GM19023 (cell line): ENCODE measurements around the gene ABLIM1.

ENCODE experiments used
- ATAC-seq: cut with Tn5 transposase; IDR thresholded peaks from one replicate; pipeline ENCODE4 v1.9.1; 2021; ENCODE audit warnings: mild to moderate bottlenecking, moderate library complexity; ENCODE audit not compliant: unreplicated experiment

ABLIM1 gene

DNA sequence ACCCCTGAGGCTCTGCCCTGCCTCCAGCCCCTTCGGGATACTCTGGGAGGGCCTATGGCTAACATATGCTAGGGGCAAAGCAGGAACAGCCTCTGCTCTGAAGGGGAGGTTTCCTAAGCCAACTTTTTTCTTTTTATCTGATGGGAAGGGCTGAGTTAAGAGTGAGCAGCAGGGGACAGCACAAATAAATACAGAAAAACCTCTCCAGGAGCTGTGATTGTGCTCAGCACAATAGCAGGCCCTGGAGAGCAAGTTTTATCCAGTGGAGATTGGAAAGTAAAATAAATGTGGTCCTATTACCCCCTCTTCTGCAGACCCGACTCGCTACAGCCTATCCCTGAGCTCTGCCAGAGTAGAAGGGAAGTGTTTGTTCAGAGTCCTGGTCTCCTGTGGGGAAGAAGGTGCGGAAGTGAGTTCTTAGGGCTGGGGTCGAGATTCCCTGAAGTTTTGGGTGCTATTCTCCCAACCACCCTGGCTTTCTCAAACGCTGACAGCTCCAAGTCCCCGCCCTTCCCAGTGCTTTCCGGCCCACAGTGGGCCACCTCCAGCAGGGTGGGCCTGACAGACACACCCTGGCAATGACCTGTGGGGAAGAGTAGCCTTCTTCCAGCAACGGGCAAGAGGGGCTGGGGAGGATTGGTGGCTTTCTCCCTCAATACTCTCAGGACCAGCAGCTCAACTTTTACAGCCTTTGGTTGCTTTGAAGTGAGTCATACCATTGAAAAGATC is 230.8 kb downstream of the ABLIM1 start:
- ATAC-seq = no peak

DNA sequence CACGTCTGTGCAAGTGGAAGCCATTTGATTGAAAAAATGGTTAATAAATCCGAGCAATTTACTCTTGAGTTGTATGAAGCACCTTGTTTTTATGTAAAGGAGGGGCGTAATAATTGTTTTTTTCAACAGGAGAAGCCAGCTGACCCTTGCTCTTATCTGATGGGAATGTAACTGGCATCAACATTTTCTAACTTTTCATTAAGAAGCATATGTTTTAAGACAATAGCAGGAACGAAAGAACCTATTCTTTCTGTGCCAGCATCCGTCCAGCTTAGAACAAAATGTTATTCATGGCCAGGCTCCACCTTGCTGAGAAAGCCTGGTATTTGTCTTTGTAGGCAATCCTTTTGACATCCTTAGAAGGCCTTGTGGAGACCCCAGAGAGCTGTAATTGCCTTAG is 231.6 kb downstream of the ABLIM1 start:
- no peak for ATAC-seq

DNA sequence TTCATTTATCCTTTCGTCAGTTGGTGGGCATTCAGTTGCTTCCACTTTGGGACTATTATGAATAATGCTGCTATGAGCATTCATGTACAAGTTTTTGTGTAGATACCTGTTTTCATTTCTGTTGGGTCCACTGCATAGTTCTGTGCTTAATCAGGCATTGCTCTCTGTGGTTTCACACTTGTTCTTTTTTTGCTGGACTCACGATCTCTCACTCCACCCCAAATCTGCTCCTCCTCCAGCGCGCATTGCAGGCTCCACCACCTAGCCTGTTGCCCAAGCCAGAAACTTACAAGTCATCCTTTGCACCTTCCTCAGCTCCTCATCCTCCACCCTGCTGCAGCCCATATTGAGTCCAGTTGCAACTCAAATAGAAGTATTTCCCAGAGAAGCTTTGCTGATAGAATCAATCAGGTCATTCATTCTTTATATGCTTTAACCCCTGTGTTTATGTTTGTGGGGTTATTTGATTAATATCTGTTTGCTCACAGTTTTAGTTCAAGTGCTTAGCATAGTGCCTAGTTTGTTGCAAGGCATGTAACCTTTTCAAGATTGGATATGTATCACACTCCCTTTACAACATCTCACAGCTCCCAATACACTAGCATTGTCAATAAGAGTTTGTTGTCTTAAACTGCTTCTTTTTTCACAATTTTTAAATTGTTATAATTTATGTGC is 237.1 kb downstream of the ABLIM1 start:
- no peak for ATAC-seq

DNA sequence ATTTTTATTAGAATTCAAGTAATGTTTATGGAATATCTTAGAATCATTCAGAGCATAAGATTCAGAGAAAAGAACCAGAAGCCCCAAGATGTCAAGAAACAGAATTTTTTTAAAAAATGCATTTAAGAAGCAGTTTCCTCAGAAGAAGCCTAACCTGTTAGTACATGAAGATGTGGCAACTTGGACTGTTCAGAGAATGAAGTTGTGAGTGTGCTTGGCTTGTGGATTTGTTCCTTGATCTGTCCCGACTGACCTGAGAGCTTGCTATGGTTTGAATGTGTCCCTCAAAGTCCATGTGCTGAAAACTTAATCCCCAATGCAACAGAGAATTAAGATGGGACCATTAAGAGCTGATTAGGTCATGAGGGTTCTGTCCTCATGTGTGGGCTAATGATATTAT is 240.0 kb downstream of the ABLIM1 start:
- no peak for ATAC-seq

DNA sequence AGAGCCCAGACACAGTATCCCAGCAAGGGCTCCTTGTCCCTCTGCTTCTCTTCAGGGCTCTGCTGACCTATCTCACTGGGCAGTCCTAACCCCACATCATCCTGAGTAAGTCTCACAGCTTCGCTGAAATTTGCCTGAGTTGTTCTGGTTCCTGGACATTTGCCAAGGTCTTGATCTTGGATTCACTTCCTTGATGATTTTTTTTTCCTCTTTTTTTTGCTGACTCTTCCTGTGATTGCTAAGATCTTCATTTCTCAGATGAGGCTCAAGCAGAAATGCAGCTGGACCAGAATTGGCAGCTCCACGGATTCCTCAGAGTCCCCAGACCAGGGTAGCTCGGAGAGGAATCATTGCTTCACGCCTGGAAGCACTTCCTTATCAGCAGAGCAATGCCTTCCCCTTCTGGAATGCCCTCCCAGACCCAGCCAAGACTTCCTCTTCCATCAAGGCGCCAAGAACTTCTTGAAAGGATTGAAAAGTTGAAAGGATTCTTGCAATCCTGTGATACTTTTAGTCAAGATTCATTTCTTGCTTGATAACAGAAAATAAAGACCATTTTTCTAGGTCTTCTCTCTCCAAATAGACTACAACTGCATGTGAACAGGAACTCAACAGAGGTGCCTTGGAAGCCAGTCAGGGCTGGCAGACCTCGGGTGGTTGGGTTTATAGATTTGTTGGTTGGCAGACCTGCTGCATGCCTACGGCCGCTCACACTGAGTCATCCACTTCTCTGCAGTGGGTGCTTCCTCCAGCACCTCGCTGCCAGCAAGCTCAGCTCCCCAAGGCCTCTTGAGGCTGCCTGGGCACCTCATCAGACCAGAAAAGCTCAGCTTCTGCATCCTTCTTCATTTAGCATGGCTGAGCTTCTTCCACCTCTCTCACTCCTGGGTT is 244.9 kb downstream of the ABLIM1 start:
- no peak for ATAC-seq

DNA sequence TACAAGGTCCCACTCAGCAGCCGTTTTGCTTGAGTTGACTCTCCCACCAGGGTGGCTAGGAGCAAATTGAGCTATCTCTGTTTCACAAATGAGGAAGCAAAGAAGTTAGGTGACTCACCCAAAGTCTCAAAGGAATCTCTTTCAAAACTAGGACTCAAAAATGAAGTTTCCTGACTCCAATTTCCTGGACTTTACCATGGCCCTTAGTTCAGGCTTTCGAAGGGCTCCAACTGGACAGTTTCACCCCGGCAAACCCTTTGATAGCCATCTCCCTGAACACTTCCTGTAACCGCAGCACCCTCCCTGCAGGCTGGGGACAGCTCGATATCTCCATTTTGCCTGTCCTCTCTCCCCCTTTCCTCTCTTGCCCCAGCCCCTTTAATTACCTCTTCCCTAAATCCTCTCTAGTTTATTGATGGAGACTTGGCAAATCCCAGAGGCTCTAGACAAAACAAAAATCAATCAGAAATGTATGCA is 249.1 kb downstream of the ABLIM1 start:
- ATAC-seq = no peak

DNA sequence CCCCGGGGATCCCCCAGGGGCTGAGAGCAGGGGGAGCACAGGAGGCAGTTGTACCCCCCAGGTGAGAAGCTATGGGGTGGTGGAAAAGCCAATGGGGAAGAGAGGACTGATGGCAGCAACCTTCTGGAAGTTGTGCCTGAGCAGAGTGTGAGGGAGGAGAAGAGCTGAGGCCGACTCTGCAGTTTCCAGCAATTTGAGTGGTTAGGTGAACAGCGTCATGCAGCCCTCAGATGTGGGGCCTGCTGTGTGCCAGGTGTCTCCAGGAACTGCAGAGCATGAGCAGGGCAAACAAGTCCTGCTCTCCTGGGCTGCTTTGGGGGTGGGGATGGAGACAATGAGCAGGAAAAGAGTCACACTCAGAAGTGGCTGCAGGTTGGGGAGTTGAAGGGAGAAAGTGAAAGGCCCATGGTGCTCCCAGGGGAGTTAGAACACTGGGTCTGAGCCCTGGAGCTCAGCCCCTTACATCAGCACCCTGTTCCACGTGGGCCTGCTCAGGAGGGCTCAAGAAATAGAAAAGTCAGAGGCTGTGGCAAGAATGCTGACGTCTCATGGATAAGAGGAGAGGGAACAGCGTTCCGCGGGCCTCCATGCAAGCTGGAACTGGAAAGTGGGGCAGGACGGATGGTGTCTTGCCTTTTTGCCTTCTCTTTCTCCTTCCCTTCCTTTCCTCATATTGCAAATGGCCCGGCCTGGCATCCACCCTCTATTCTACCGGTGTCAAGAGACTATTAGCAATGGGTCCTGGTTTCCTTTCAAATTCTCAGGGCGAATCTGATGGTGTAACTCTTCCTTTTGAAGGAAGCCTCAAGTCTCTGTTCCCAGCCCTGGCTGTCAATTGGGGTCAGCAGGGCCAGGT is 249.7 kb downstream of the ABLIM1 start:
- no peak for ATAC-seq

DNA sequence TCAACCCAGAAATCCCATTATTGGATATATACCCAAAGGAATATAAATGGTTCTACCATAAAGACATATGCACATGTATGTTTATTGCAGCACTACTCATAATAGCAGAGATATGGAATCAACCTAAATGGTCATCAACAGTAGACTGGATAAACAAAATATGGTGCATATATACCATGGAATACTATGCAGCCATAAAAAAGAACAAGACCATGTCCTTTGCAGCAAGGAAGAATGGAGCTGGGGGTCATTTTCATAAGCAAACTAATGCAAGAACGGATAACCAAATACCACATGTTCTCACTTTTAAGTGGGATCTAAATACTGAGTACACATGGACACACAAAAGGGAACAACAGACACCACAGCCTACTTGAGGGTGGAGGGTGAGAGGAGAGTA is 251.6 kb downstream of the ABLIM1 start:
- no peak for ATAC-seq

DNA sequence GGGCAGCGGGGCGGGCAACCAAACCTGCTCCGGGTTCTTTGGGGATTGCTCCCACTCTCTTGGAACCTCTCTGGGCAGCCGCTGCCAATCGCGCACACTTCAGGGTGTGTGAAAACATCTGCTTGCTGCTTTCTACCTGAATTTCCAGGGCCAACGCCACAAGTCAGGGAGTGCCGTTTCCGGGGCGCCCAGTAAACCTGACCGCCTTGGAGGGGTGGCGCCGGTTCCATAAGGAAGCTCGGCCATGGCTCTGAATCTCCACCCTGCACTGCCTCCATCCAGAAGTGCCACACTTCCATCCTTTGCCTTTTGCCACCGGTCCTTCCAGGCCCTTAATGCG is 253.1 kb downstream of the ABLIM1 start:
- ATAC-seq = no peak

DNA sequence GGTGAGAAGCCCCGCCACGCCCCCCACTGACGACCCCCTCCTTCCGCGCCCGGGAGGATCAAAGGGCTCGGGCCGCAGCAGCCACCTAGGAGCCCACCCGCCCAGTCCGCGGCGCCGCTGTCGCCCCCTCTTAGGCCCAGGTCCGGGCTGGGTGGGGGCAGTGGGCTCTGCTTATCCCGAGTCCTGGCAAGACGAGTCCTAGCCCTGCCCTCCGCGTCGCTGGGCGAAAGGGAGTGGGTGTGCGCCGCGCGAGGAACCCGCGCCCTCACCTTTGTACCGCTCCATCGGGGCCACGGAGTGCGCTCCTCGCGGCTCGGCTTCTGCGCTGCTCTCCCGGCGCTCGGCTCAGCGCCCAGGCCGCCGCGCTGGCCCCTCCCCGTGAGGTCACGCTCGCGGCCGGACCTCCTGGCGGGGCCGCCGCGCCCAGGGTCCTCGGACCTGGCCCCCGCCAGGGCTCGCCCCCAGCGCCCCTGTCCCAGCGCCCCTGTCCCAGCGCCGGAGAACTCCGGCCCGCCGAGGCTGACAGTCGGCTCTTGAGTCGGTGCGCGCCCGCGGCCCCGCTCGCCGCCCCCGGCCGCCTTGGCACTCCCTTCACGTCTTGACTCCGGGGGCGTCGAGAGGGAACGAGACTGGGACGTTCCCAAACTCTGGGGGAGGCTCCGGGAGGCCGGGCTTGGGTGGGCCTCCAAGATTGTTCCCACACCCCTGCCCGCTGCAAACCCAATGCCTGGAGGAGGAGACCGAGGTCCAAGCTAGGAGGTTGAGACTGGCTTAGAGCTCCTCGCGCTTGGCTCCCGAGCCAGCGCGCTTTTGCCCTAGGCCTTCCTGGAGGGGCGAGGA is 253.7 kb downstream of the ABLIM1 start, which contains the start of gene AFAP1L2:
TSS of gene AFAP1L2 (minus strand) at position 332 of the 840 bp plus-strand sequence. CDS start at position 285, 47 bp downstream.
- ATAC-seq = no peak

DNA sequence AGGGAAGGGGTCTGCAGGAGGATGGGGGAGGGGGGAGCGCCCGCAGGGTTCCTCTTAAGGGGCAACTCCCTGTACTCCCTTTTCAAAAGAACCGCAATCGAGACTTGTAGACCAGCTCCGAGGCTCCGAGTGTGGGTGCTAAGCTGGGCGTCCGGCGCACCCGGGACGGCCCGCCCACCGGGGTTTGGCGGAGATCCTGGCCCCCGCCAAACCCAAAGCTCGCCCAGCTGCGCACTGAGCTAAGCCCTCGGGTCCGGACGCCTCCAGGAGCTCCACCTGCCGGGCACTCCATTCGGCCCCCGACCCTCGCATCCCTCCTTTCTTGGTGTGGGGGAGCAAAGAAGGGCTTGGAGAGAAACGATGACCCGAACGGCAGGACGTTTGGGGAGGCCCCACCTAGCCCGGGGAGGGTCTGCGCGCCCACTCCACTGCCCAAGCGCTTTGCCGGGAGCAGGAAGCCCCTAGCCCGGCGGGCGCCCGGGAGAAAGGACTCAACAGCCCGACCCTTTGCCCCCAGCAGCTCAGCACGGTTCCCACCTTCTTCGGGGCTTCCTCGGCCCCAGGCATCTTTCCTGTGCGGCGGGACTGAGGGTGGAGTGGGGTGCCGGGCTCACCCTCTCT is 254.4 kb downstream of the ABLIM1 start:
- no peak for ATAC-seq

DNA sequence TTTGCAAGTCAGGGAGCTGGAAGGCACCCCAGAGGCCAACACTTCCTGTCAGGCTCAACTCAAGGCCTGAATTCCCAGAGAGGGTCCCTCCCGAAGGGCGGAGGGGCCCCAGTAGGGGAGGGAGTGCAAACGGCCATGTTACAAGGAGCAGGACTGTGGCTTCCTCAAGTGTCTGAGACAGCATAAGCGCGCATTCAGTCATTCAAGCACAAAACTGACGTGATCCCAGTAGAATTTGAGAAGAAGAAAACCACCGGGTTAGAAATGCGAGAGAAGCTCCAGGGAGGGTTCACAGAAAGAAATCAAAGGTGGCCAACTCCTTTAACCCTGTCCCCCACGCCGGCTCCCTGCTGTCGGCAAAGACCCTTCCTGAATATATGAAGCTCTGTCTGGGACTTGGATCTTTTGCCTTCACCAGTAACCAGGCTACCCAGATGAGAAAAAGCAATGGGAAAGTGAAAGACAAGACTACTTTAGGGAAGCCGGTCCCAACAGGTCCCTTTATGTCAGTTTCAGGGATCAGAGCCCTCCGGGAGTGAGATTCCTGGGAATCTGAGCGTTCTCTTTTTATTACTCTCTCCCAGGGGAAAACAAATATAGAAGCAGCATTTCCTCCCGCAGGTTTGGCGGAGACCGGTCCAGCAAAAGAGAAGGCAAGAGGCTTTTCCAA is 255.1 kb downstream of the ABLIM1 start:
- ATAC-seq = no peak

DNA sequence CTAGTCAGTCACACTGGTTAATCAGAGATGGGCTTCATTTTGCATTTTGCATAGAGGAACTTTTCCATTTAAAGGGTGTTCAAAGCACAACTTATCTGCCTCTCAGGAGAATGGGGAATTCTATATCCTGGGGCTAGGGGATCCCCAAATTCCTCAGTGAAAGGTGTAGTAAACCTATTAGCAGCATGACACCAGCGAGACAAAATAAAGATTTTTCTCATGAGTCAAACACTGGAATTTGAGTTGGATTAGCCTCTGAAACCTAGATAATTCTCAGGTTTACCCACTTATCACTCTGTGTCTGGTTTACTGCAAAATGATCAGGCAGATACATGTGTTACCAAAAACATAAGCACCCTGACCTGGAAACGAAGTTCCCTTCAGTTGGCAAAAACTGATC is 255.8 kb downstream of the ABLIM1 start:
- ATAC-seq = no peak

DNA sequence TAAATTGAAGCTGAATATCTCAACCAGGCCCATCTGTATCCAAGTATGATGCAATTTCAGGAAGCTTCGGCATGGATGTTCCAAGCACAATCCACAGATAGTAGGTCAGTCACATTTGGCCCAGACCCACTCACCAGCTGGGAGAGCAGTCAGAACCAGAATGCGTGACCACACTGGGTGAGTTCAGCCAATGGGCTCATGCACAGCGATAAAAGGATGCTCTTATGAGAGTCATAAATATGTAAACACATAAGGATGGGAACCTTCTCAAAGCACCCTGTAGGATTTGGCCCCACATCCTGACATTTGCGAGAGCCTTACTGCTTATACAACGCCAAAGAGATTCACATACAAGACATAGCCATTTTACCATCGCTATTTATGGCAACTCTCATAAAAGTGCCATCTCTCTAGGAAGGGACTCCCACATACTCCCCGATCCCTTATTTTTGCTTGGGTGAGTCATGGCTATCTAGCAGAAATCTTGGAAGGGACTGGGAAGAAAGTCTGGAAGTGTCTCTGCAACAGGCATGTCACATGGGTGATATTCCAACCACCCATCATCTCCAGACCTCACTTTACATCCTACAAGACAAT is 256.8 kb downstream of the ABLIM1 start:
- no peak for ATAC-seq

DNA sequence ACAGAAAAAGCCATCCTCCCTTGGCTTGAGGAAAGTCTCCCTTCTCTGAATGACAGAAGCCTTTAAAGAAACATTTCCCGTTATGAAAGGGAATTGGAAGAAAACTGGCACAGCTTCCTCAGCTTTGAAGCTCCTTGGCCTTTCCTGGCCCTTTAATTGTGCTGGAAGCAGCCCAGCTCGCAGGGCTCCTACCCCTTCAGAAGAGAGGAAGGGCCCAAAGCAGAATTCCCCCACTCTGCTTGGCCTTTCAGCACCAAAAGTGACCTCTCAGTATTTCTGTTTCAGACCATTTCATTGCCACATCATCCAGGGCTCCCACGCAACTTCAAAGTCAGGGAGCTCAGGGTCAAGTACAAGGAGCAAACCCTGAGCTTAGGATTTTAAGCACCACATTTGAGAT is 258.0 kb downstream of the ABLIM1 start:
- ATAC-seq = no peak

DNA sequence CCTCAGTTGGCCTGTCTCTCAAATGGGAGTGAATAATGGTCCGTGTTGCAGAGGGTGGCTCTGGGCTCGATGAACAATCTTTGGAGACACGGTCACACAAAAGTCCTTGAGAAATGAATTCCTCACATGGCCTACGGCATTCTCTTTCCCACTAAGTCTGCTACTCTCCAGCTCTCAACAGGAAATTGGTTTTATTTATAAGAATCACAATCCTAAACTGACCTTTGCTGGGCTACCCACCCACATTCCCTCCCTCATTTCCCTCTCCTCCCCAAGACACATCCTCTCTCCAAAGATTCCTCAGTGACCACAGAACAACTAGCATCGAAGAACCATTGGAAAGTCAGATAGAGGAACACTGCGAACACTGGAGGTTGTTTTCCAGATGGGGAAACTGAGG is 258.5 kb downstream of the ABLIM1 start:
- no peak for ATAC-seq

DNA sequence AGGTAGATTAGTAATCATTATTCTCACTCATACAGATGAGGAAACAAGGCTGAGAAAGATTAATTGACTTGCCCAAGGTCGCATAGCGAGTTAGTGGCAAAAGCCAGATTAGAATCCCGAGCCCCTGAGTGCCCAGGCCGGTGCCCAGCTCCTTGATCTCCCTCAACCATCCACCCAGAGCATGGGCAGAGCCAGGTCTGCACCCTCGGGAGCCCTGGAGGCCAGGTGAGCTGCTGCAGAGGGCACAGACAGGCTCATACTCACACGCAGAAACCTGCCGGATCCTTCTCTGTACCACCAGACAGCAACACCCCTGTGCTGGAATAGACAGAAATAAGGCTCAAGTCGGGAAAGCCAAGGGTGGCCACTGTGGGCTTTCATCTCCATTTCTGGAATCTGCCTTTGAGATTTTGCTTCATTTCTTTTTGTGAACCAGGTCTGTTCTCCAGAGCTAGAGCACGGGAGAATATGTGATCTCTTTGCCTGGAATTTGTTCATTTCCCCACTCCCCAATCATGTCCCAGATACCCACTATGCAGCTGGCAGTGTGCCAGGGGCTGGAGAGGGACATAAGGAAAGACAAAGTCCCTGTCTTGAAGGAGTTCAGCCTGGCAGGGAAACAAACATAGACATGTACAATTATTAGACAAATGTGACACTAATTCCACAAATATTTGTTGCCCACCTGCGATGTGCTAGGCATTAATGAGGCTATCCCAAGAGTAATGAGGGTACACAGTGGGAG is 259.3 kb downstream of the ABLIM1 start:
- no peak for ATAC-seq
